Fibroblast of villous mesenchyme (primary cell): ENCODE measurements around the gene CBLB. TPM values are rescaled to one million over a fixed set of nuclear protein-coding genes. Genes with fewer than 3 reads are reported as not detected.
A peak's percentile ranks its signal among the peaks of the same experiment; 100 is the strongest.
"Not testable (repeated sequence)": the region's sequence is repeated elsewhere in the genome, so short reads cannot be mapped to it uniquely, and the experiment has no call there.

Experiments
- DNase-seq: peaks from one replicate; pipeline ENCODE4 v3.0.0-alpha.2; 2010; ENCODE audit warnings: low read depth
- H3K4me3 ChIP-seq: 2 replicates; pipeline ENCODE4 v1.5.1; 2011; ENCODE audit warnings: low read depth, mild to moderate bottlenecking, low read length
- CTCF ChIP-seq: IDR thresholded peaks from 2 replicates; pipeline ENCODE4 v1.5.1; 2012; ENCODE audit warnings: low read depth, mild to moderate bottlenecking, low read length; ENCODE audit not compliant: insufficient read depth
- total RNA-seq: library from RNA; depleted of rRNA; stranded (reverse); fragments of >200 nt; gene quantifications from 2 replicates; pipeline ENCODE4 v1.2.3, GENCODE V29; 2012

The CBLB gene
- total RNA-seq, 1 donor = 40.6 TPM

- no peak for TF ChIP-seq CTCF
- no peak overlapping the region for H3K4me3 ChIP-seq
- no peak for DNase-seq
Measured at GRCh38 chr3:105824129-105824528, 44.7 kb downstream of the CBLB start.

GRCh38 chr3:105823149-105823867, 45.5 kb downstream of the CBLB start:
- no peak for TF ChIP-seq CTCF
- H3K4me3 ChIP-seq = no peak overlapping the region
- peak; percentile 95 for DNase-seq

- TF ChIP-seq CTCF = no peak
- H3K4me3 ChIP-seq = no peak overlapping the region
- DNase-seq = no peak
Measured at GRCh38 chr3:105822171-105823123, 46.4 kb downstream of the CBLB start.

GRCh38 chr3:105821433-105821832, 47.4 kb downstream of the CBLB start:
- TF ChIP-seq CTCF = no peak

GRCh38 chr3:105816833-105817232, 52.0 kb downstream of the CBLB start:
- no peak for DNase-seq
- TF ChIP-seq CTCF = no peak
- H3K4me3 ChIP-seq = no peak overlapping the region

More at GRCh38 chr3:105821433-105821832, 47.4 kb downstream of the CBLB start:
- DNase-seq = no peak
- no peak overlapping the region for H3K4me3 ChIP-seq

GRCh38 chr3:105815331-105815730, 53.5 kb downstream of the CBLB start:
- DNase-seq, H3K4me3 ChIP-seq: not testable (repeated sequence)

- H3K4me3 ChIP-seq = no peak overlapping the region
- no peak for TF ChIP-seq CTCF
- no peak for DNase-seq
Measured at GRCh38 chr3:105813710-105814109, 55.1 kb downstream of the CBLB start.
